ENCODE results near the gene FTCDNL1. TPM values are rescaled to one million over a fixed set of nuclear protein-coding genes. Genes with fewer than 3 reads are reported as not detected.

The FTCDNL1 gene
- total and polyA plus RNA-seq, 9 of the 15 experiments (the other 6 are each of a cell fraction or from before 2014, with no cell fraction given): 0.13 to 0.58 (median 0.32) TPM

GRCh38 chr2:199850718-199851500 lies at the start of gene FTCDNL1 (continued):
- TF ChIP-seq MNT (conservative IDR thresholded peaks at IDR 0.05): peak; percentile 48 to 74
- no peak for TF ChIP-seq PCBP1 (IDR thresholded peaks at IDR 0.05; ENCODE audit: low read depth, low read length, poor library complexity, severe bottlenecking)
- no peak for TF ChIP-seq KDM2B (CRISPR knock-in tag; IDR thresholded peaks at IDR 0.05)

GRCh38 chr2:199896617-199897016 lies 45.6 kb upstream of the FTCDNL1 start:
- Histone ChIP-seq H3K4me2 (ENCODE audit: insufficient read depth, low read length) (no peak overlapping the region), H3K4me1 (replicated peaks in 1 of 2; ENCODE audit: control insufficient read depth in 2 of 2, insufficient read depth in 2 of 2, low read length in 2 of 2) (no peaks in the 10 kb centered on the region), H3K9ac (ENCODE audit: insufficient read depth in 1 of 2, low read depth in 2 of 2, low read length in 2 of 2) (no peak overlapping the region), H3K9me1 (ENCODE audit: control insufficient read depth, insufficient read depth, low read length) (no peaks in the 10 kb centered on the region), H3K36me3 (ENCODE audit: control insufficient read depth, insufficient read depth, low read length) (no peaks in the 10 kb centered on the region), H3K79me2 (ENCODE audit: control insufficient read depth, insufficient read depth, low read length) (no peaks in the 10 kb centered on the region), H3K27ac (ENCODE audit: extremely low read depth, low read depth, low read length) (no peak overlapping the region), H3K9me3 (replicated peaks; ENCODE audit: control insufficient read depth, insufficient read depth, low read depth, low read length) (no peaks in the 10 kb centered on the region), H3K27me3 (ENCODE audit: control insufficient read depth in 2 of 2, insufficient read depth in 2 of 2, low read length in 2 of 2) (no peaks in the 10 kb centered on the region), H3K4me3 (no peak overlapping the region), H2AFZ (ENCODE audit: low read depth, low read length) (no peak overlapping the region), H4K20me1 (replicated peaks; ENCODE audit: control insufficient read depth, insufficient read depth, low read length) (no peaks in the 10 kb centered on the region)
- no peak for ATAC-seq
- CTCF ChIA-PET (ENCODE audit: low intra/inter-chr PET ratio): no interaction called here
- in situ Hi-C loops (cut with MboI) (no loop called here), intact Hi-C loops (cut with micrococcal nuclease) (no loop called here)
- POLR2A ChIA-PET: no interaction called here
- DNase-seq (ENCODE audit: extremely low read depth in 1 of 4, low spot score in 3 of 4): no peak
- no TSS peak for BruUV-seq (replicated peaks)
- no peak for TF ChIP-seq U2AF1 (optimal IDR thresholded peaks at IDR 0.05; ENCODE audit: low read depth, low read length)
- TF ChIP-seq HINFP (tag; conservative IDR thresholded peaks at IDR 0.05; ENCODE audit: low read depth): no peak
- TF ChIP-seq ZNF584 (CRISPR knock-in tag; IDR thresholded peaks at IDR 0.05; ENCODE audit: low read depth): no peak
- TF ChIP-seq HSF4 (CRISPR knock-in tag; IDR thresholded peaks at IDR 0.05; ENCODE audit: borderline replicate concordance): no peak
- TF ChIP-seq HMBOX1 (IDR thresholded peaks at IDR 0.05): no peak
- TF ChIP-seq STAT5A (IDR thresholded peaks at IDR 0.05; ENCODE audit: borderline replicate concordance, low read length): no peak
- FAIRE-seq: no peak
- 0% methylated on average over 2 of the region's 2 CpGs for WGBS (ENCODE audit: insufficient coverage, low coverage, missing lambda C conversion rate)

Data from K562 (cell line).